CD4-positive, alpha-beta memory T cell (primary cell): ENCODE data around the gene CLDN2. TPM values are rescaled to one million over a fixed set of nuclear protein-coding genes. Genes with fewer than 3 reads are reported as not detected.

Source experiments
- CTCF ChIA-PET: fragments of 350-600 bp; sonication (Branson Sonifier 250); formaldehyde crosslinking; loops from one replicate; lab custom pipeline; 2021; ENCODE audit warnings: inconsistent platforms; ENCODE audit not compliant: partially characterized antibody; lab: Charles Lee
- POLR2A ChIA-PET: fragments of 350-600 bp; sonication (Branson Sonifier 250); formaldehyde crosslinking; loops from one replicate; lab custom pipeline; 2021; ENCODE audit not compliant: partially characterized antibody; lab: Charles Lee
- DNase-seq, 5 donors: peaks; one replicate each; pipeline versions ENCODE4 v3.0.0 to v3.0.0-alpha.2; 2020 to 2022; ENCODE audit warnings: mixed read lengths in 1 of 5
- H3K27ac ChIP-seq: one replicate; pipeline ENCODE4 v1.7.0; 2013; ENCODE audit warnings: low read depth, low read length
- H3K27me3 ChIP-seq: 2 replicates; pipeline ENCODE4 v1.7.0; 2013; ENCODE audit warnings: mild to moderate bottlenecking, low read length, moderate library complexity; ENCODE audit not compliant: insufficient read depth
- H3K36me3 ChIP-seq: 2 replicates; pipeline ENCODE4 v1.7.0; 2013; ENCODE audit warnings: mild to moderate bottlenecking, low read length, moderate library complexity; ENCODE audit not compliant: insufficient read depth
- H3K4me1 ChIP-seq: 2 replicates; pipeline ENCODE4 v1.7.0; 2013; ENCODE audit warnings: mild to moderate bottlenecking, low read length, moderate library complexity; ENCODE audit not compliant: insufficient read depth
- H3K4me3 ChIP-seq, 2 donors: one replicate each; pipeline ENCODE4 v1.7.0; 2013; ENCODE audit warnings: low read length in 2 of 2, mild to moderate bottlenecking in 1 of 2
- H3K9me3 ChIP-seq, 2 donors: one replicate each; pipeline ENCODE4 v1.7.0; 2013; ENCODE audit warnings: low read length in 2 of 2, control low read depth in 1 of 2; ENCODE audit not compliant: control insufficient read depth in 1 of 2
- H3K27ac Mint-ChIP-seq, 7 donors: one replicate each; pipeline ENCODE4 v1.8.0; 2020 to 2021; ENCODE audit warnings: mixed read lengths in 7 of 7, mild to moderate bottlenecking in 6 of 7, inconsistent platforms in 3 of 7, moderate library complexity in 3 of 7
- H3K27me3 Mint-ChIP-seq, 2 donors: one replicate each; pipeline ENCODE4 v1.8.0; 2020 to 2021; ENCODE audit warnings: mixed read lengths in 2 of 2
- H3K36me3 Mint-ChIP-seq, 2 donors: one replicate each; pipeline ENCODE4 v1.8.0; 2020 to 2021; ENCODE audit warnings: mixed read lengths in 2 of 2, inconsistent platforms in 1 of 2, mild to moderate bottlenecking in 1 of 2
- H3K4me1 Mint-ChIP-seq, 4 donors: one replicate each; pipeline ENCODE4 v1.8.0; 2020 to 2021; ENCODE audit warnings: mixed read lengths in 4 of 4, mild to moderate bottlenecking in 1 of 4
- H3K4me3 Mint-ChIP-seq, 8 donors: one replicate each; pipeline ENCODE4 v1.8.0; 2020 to 2021; ENCODE audit warnings: mixed read lengths in 8 of 8, mild to moderate bottlenecking in 7 of 8, moderate library complexity in 6 of 8, inconsistent platforms in 3 of 8
- H3K9me3 Mint-ChIP-seq, 8 donors: one replicate each; pipeline ENCODE4 v1.8.0; 2020 to 2021; ENCODE audit warnings: mixed read lengths in 8 of 8, mild to moderate bottlenecking in 5 of 8, inconsistent platforms in 3 of 8, moderate library complexity in 1 of 8
- intact Hi-C: fragments of 100-400 bp; cut with micrococcal nuclease; formaldehyde crosslinking; loops from one replicate; pipeline ENCODE4 v1.15.1; 2023
- polyA plus RNA-seq, 2 donors: library from polyadenylated mRNA; unstranded; fragments of 300-500 nt; fragmentation: Illumina TruSeq; gene quantifications; one replicate each; pipeline ENCODE4 v1.2.3, GENCODE V29; 2021
- total RNA-seq, 2 experiments: library from RNA; stranded (reverse); gene quantifications; one replicate each; pipeline ENCODE4 v1.2.3, GENCODE V29; 2021

Gene CLDN2
- total and polyA plus RNA-seq, 4 experiments from 2014 or later, result 0.11 TPM; not detected in 3

GRCh38 chrX:106902684-106903083 is 17.5 kb upstream of the CLDN2 start:
- H3K36me3 ChIP-seq, result no peaks in the 10 kb centered on the region
- peaks cover 0 to 4% (median under 1%) of the 10 kb centered on the region in 4 donors for H3K4me1 Mint-ChIP-seq
- H3K27me3 Mint-ChIP-seq, result no peaks in the 10 kb centered on the region
- CTCF ChIA-PET, result interaction anchor here (1.2 kb wide), 2 partner anchors 8 to 30 kb away, joined by 3 to 6 read pairs; no protein-coding TSS in a partner anchor
- DNase-seq, result no peak
- no peak overlapping the region for H3K4me3 Mint-ChIP-seq
- H3K27ac ChIP-seq, result no peak overlapping the region
- no peaks in the 10 kb centered on the region for H3K9me3 Mint-ChIP-seq
- H3K4me3 ChIP-seq, result no peak overlapping the region
- H3K27me3 ChIP-seq, result no peaks in the 10 kb centered on the region
- no peaks in the 10 kb centered on the region for H3K36me3 Mint-ChIP-seq
- intact Hi-C loops, result no loop called here
- POLR2A ChIA-PET, result no interaction called here
- H3K27ac Mint-ChIP-seq, result no peak overlapping the region
- H3K9me3 ChIP-seq, result no peaks in the 10 kb centered on the region
- H3K4me1 ChIP-seq, result no peaks in the 10 kb centered on the region

DNA sequence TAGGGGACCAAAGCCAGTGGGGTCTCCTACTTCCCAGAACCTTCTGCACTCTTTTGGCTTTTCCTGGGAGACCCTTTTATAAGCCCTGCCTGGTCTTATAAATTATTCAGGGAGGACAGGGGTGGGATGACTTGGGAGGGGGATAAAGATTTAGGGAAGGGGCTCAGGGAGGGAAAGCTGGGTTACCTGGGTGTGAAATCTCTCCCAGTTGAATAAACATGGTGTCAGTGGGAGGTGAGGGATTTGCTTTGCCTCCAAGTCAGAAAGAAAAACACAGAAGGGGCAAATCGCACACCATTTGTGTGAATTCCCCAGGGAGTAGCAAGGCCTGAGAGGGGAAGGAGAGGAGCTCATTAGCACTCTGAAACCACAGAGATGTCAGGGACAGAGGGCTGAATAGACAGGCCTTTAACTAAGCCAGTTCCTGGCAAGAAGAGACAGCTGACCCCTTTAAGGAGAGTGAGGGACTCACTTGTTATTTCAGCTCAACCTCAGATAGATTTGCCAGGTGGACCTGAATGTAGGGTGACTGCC is 16.8 kb upstream of the CLDN2 start, which contains the start of gene RIPPLY1:
TSS of gene RIPPLY1 (minus strand) at position 51 of the 534 bp plus-strand sequence. CDS start 54 bp downstream, outside the sequence.
- no peaks in the 10 kb centered on the region for H3K9me3 Mint-ChIP-seq
- DNase-seq, result no peak
- Histone ChIP-seq H3K4me1 (no peaks in the 10 kb centered on the region), H3K9me3 (no peaks in the 10 kb centered on the region), H3K27me3 (no peaks in the 10 kb centered on the region), H3K27ac (no peak within 1 kb of the TSS), H3K36me3 (no peaks in the 10 kb centered on the region), H3K4me3 (no peak within 1 kb of the TSS)
- H3K27me3 Mint-ChIP-seq, result no peaks in the 10 kb centered on the region
- H3K36me3 Mint-ChIP-seq, result no peaks in the 10 kb centered on the region
- ChIA-PET POLR2A (no interaction called here), CTCF (interaction anchor here (1.2 to 2.6 kb wide), 2 partner anchors 9 to 29 kb away, joined by 3 to 8 read pairs; no protein-coding TSS in a partner anchor)
- intact Hi-C loops, result no loop called here
- H3K4me3 Mint-ChIP-seq, result no peak within 1 kb of the TSS
- peaks cover 0 to 4% (median under 1%) of the 10 kb centered on the region in 4 donors for H3K4me1 Mint-ChIP-seq
- no peak within 1 kb of the TSS for H3K27ac Mint-ChIP-seq

- CTCF ChIA-PET, result interaction anchor here (2.6 kb wide), 1 partner anchor 10 kb away, joined by 8 read pairs; no protein-coding TSS in a partner anchor
- DNase-seq, result no peak
- H3K4me1 Mint-ChIP-seq, result no peaks in the 10 kb centered on the region
These were observed 16.2 kb upstream of the CLDN2 start for GRCh38 chrX:106903856-106904528.

DNA sequence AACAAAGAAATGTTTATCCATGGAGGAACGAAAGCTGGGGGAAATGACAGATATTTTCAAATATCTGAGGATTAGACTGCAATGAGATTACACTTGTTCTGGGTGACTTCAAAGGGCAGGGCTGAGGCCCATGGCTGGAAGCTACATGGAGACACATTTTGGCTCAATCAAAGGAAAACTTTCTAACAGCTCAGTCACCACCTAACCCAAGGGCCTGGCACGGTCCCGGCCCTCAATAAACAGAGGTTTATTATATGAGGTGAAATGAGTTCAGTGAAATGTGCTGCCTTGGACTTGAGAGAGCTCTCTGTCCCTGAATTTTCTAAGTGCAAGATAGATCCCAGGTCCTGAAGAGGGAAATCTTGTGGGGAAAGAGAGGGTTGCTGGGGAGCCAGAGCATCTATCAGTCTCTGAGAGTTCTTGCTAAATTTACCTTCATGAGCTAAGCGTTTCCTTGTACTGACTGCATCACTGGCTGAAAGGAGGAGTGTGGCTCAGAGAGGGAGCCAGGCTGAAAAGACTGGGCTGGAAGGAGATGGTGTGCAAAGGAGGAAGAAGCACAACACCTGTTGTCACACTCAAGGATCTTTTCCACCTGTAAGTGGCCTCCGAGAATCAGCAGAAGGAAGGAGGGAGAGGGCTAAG is 15.0 kb upstream of the CLDN2 start:
- no peaks in the 10 kb centered on the region for H3K9me3 ChIP-seq
- H3K36me3 Mint-ChIP-seq, result no peaks in the 10 kb centered on the region
- H3K4me1 ChIP-seq, result no peaks in the 10 kb centered on the region
- H3K27me3 Mint-ChIP-seq, result no peaks in the 10 kb centered on the region
- H3K4me1 Mint-ChIP-seq, result no peaks in the 10 kb centered on the region
- DNase-seq, result no peak
- H3K27ac Mint-ChIP-seq, result peak overlapping the region in 1 of 7 donors; percentile 1
- POLR2A ChIA-PET, result no interaction called here
- intact Hi-C loops, result no loop called here
- CTCF ChIA-PET, result interaction anchor here (2.6 kb wide), 1 partner anchor 11 kb away, joined by 8 read pairs; no protein-coding TSS in a partner anchor
- H3K9me3 Mint-ChIP-seq, result peaks cover 0 to 1% (median 0%) of the 10 kb centered on the region in 8 donors
- H3K27me3 ChIP-seq, result no peaks in the 10 kb centered on the region
- H3K27ac ChIP-seq, result no peak overlapping the region
- H3K4me3 Mint-ChIP-seq, result no peak overlapping the region
- no peaks in the 10 kb centered on the region for H3K36me3 ChIP-seq
- H3K4me3 ChIP-seq, result no peak overlapping the region

More at GRCh38 chrX:106903856-106904528, 16.2 kb upstream of the CLDN2 start:
- no peaks in the 10 kb centered on the region for H3K4me1 ChIP-seq
- H3K36me3 ChIP-seq, result no peaks in the 10 kb centered on the region
- intact Hi-C loops, result no loop called here
- no peak overlapping the region for H3K27ac Mint-ChIP-seq
- H3K27ac ChIP-seq, result no peak overlapping the region
- H3K4me3 Mint-ChIP-seq, result no peak overlapping the region
- no peaks in the 10 kb centered on the region for H3K9me3 ChIP-seq
- no peaks in the 10 kb centered on the region for H3K27me3 Mint-ChIP-seq
- H3K4me3 ChIP-seq, result no peak overlapping the region
- POLR2A ChIA-PET, result no interaction called here
- no peaks in the 10 kb centered on the region for H3K36me3 Mint-ChIP-seq
- H3K9me3 Mint-ChIP-seq, result peaks cover 0 to 1% (median 0%) of the 10 kb centered on the region in 8 donors
- no peaks in the 10 kb centered on the region for H3K27me3 ChIP-seq

DNA sequence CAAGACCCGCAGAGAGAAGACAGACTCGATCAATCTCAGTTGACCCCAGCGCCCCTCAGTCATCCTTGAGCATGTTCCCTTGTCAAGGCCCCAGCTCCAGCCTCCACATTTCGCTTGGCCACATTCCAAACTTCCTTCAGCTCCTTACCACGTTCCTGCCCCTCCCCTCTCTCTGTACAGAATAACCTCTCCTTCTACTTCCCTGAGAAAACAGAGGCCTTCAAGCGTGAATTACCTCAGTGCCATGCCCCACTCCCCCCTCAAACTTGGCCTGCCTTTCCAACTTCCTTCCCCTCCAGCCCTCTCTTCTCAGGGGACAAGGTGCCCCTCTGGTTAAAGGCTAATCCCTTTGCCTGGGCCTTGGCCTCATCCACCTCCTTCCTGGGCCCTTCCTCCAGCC is 13.8 kb upstream of the CLDN2 start:
- no peak for DNase-seq
- ChIA-PET CTCF (interaction anchor here (1.0 kb wide), 1 partner anchor 8 kb away, joined by 4 read pairs; no protein-coding TSS in a partner anchor), POLR2A (no interaction called here)
- Histone ChIP-seq H3K4me3 (no peak overlapping the region), H3K27ac (no peak overlapping the region), H3K36me3 (no peaks in the 10 kb centered on the region), H3K9me3 (no peaks in the 10 kb centered on the region), H3K4me1 (no peaks in the 10 kb centered on the region), H3K27me3 (no peaks in the 10 kb centered on the region)
- Mint-ChIP-seq H3K27me3 (no peaks in the 10 kb centered on the region), H3K27ac (peak overlapping the region in 2 of 7 donors; percentile 66 to 72), H3K4me3 (no peak overlapping the region), H3K9me3 (peaks cover 0 to 1% (median 0%) of the 10 kb centered on the region in 8 donors), H3K4me1 (no peaks in the 10 kb centered on the region), H3K36me3 (no peaks in the 10 kb centered on the region)
- intact Hi-C loops, result no loop called here

DNA sequence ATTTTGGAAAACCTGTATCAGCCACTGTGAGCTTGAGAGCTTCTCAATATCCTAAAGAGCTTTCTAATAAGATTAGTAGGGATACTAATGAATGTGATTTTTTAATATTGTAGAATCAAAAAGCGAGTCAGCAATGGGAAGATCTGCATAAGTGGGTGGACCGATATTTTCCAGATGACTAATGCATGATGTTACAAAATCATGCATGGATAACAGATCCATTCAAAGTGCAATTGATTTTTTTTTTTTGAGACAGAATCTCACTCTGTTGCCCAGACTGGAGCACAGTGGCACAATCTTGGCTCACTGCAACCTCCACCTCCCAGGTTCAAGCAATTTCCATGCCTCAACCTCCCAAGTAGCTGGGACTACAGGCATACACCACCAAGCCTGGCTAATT is 7.3 kb upstream of the CLDN2 start:
- no peaks in the 10 kb centered on the region for H3K36me3 Mint-ChIP-seq
- Histone ChIP-seq H3K4me3 (no peak overlapping the region), H3K4me1 (peaks cover 11% of the 10 kb centered on the region), H3K9me3 (no peaks in the 10 kb centered on the region), H3K27ac (no peak overlapping the region), H3K36me3 (no peaks in the 10 kb centered on the region), H3K27me3 (no peaks in the 10 kb centered on the region)
- H3K27ac Mint-ChIP-seq, result no peak overlapping the region
- H3K4me3 Mint-ChIP-seq, result no peak overlapping the region
- intact Hi-C loops, result no loop called here
- ChIA-PET CTCF (no interaction called here), POLR2A (no interaction called here)
- DNase-seq, result no peak
- H3K9me3 Mint-ChIP-seq, result peaks cover 0 to 1% (median 0%) of the 10 kb centered on the region in 8 donors
- H3K4me1 Mint-ChIP-seq, result peaks cover 11 to 17% (median 15%) of the 10 kb centered on the region in 4 donors
- H3K27me3 Mint-ChIP-seq, result peaks cover 0 to 3% of the 10 kb centered on the region in 2 donors
